Mucosa of descending colon (tissue), 3 donors: ENCODE data around the gene FAM219A. TPM values are rescaled to one million over a fixed set of nuclear protein-coding genes. Genes with fewer than 3 reads are reported as not detected.

ENCODE experiments used
- ATAC-seq: fragments of 200-7000 bp; cut with Tn5 transposase; one replicate; pipeline ENCODE4 v1.9.1; 2020; ENCODE audit warnings: mild to moderate bottlenecking, moderate library complexity
- DNase-seq, 3 donors: peaks; one replicate each; pipeline ENCODE4 v3.0.0-alpha.2; 2020
- H3K36me3 ChIP-seq: fragments of 200-600 bp; one replicate; pipeline ENCODE4 v1.8.0; 2021; ENCODE audit warnings: low read depth, mild to moderate bottlenecking
- H3K4me1 ChIP-seq: fragments of 200-600 bp; one replicate; pipeline ENCODE4 v1.8.0; 2021; ENCODE audit warnings: low read depth, mild to moderate bottlenecking
- H3K4me3 ChIP-seq: fragments of 200-600 bp; one replicate; pipeline ENCODE4 v1.8.0; 2021; ENCODE audit warnings: mild to moderate bottlenecking
- H3K9me3 ChIP-seq: fragments of 200-600 bp; one replicate; pipeline ENCODE4 v1.8.0; 2021; ENCODE audit warnings: mild to moderate bottlenecking
- CTCF ChIP-seq: fragments of 200-600 bp; IDR thresholded peaks from one replicate; pipeline ENCODE4 v1.8.0; 2022; ENCODE audit warnings: antibody characterized with exemption, mild to moderate bottlenecking
- intact Hi-C, 2 donors: fragments of 100-400 bp; cut with DNase I in 1 of 2; cut with micrococcal nuclease in 1 of 2; formaldehyde crosslinking; loops; one replicate each; pipeline versions ENCODE4 v1.11.0 to v1.11.1; 2022; cut with DNase I, micrococcal nuclease
- total RNA-seq, 3 donors: library from RNA; stranded (reverse); fragmentation: NEBNext Ultra II Directional in 2 of 3; extraction: Animal tissue kit (Norgen Biotek cat#: 25700) in 2 of 3; gene quantifications; one replicate each; pipeline versions ENCODE4 v1.2.1 to v1.2.4, GENCODE V29; 2021 to 2023
- donor health status: DM: no; HTN: no; CAD: no; lungs with moderate emphysema.
- donor health status: DM: no; HTN: no; CAD: no.
- donor health status: DM: no; HTN: yes; CAD: no.

Gene FAM219A
- total RNA-seq, 3 donors from 2014 or later = 5.1 to 20.8 (median 8.6) TPM

GRCh38 chr9:34417734-34418133 is 40.6 kb downstream of the FAM219A start:
- ATAC-seq (no peak), DNase-seq (no peak)
- H3K36me3 ChIP-seq = no peaks in the 10 kb centered on the region
- H3K4me3 ChIP-seq = no peak overlapping the region
- H3K9me3 ChIP-seq = no peaks in the 10 kb centered on the region
- intact Hi-C loops = no loop called here
- TF ChIP-seq CTCF = no peak
- no peaks in the 10 kb centered on the region for H3K4me1 ChIP-seq

GRCh38 chr9:34413231-34413852 is 45.0 kb downstream of the FAM219A start:
- H3K9me3 ChIP-seq = no peaks in the 10 kb centered on the region
- H3K36me3 ChIP-seq = no peaks in the 10 kb centered on the region
- no peaks in the 10 kb centered on the region for H3K4me1 ChIP-seq
- H3K4me3 ChIP-seq = no peak overlapping the region
- peak; percentile 41 for ATAC-seq
- no peak for TF ChIP-seq CTCF
- DNase-seq = peak in 2 of 3 donors; percentile 46 to 81
- intact Hi-C loops = no loop called here

- H3K9me3 ChIP-seq = no peaks in the 10 kb centered on the region
- no peaks in the 10 kb centered on the region for H3K36me3 ChIP-seq
- no peak overlapping the region for H3K4me3 ChIP-seq
- intact Hi-C loops = no loop called here
- ATAC-seq (no peak), DNase-seq (no peak)
- no peak for TF ChIP-seq CTCF
- no peaks in the 10 kb centered on the region for H3K4me1 ChIP-seq
Observed at GRCh38 chr9:34412336-34412735, 46.0 kb downstream of the FAM219A start.

GRCh38 chr9:34409154-34409553 is 49.2 kb downstream of the FAM219A start:
- no peak for DNase-seq
- intact Hi-C loops = loop anchor here in 1 of 2 donors (10.0 kb wide), 1 partner anchor 186 kb away; no protein-coding TSS in a partner anchor
- ATAC-seq = no peak
- no peaks in the 10 kb centered on the region for H3K36me3 ChIP-seq
- no peak overlapping the region for H3K4me3 ChIP-seq
- H3K4me1 ChIP-seq = no peaks in the 10 kb centered on the region
- TF ChIP-seq CTCF = no peak
- no peaks in the 10 kb centered on the region for H3K9me3 ChIP-seq

- no peak for ATAC-seq
Observed at GRCh38 chr9:34408173-34408572, 50.2 kb downstream of the FAM219A start.

More at GRCh38 chr9:34408173-34408572, 50.2 kb downstream of the FAM219A start:
- H3K36me3 ChIP-seq = no peaks in the 10 kb centered on the region
- no peaks in the 10 kb centered on the region for H3K9me3 ChIP-seq
- no peak overlapping the region for H3K4me3 ChIP-seq
- no peak for DNase-seq
- H3K4me1 ChIP-seq = no peaks in the 10 kb centered on the region
- intact Hi-C loops = loop anchor here in 1 of 2 donors (10.0 kb wide), 1 partner anchor 187 kb away; no protein-coding TSS in a partner anchor
- no peak for TF ChIP-seq CTCF
